Measurements from ENCODE around the gene RREB1.

Gene RREB1, protein sequence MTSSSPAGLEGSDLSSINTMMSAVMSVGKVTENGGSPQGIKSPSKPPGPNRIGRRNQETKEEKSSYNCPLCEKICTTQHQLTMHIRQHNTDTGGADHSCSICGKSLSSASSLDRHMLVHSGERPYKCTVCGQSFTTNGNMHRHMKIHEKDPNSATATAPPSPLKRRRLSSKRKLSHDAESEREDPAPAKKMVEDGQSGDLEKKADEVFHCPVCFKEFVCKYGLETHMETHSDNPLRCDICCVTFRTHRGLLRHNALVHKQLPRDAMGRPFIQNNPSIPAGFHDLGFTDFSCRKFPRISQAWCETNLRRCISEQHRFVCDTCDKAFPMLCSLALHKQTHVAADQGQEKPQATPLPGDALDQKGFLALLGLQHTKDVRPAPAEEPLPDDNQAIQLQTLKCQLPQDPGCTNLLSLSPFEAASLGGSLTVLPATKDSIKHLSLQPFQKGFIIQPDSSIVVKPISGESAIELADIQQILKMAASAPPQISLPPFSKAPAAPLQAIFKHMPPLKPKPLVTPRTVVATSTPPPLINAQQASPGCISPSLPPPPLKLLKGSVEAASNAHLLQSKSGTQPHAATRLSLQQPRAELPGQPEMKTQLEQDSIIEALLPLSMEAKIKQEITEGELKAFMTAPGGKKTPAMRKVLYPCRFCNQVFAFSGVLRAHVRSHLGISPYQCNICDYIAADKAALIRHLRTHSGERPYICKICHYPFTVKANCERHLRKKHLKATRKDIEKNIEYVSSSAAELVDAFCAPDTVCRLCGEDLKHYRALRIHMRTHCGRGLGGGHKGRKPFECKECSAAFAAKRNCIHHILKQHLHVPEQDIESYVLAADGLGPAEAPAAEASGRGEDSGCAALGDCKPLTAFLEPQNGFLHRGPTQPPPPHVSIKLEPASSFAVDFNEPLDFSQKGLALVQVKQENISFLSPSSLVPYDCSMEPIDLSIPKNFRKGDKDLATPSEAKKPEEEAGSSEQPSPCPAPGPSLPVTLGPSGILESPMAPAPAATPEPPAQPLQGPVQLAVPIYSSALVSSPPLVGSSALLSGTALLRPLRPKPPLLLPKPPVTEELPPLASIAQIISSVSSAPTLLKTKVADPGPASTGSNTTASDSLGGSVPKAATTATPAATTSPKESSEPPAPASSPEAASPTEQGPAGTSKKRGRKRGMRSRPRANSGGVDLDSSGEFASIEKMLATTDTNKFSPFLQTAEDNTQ (N-terminal part only)

DNA sequence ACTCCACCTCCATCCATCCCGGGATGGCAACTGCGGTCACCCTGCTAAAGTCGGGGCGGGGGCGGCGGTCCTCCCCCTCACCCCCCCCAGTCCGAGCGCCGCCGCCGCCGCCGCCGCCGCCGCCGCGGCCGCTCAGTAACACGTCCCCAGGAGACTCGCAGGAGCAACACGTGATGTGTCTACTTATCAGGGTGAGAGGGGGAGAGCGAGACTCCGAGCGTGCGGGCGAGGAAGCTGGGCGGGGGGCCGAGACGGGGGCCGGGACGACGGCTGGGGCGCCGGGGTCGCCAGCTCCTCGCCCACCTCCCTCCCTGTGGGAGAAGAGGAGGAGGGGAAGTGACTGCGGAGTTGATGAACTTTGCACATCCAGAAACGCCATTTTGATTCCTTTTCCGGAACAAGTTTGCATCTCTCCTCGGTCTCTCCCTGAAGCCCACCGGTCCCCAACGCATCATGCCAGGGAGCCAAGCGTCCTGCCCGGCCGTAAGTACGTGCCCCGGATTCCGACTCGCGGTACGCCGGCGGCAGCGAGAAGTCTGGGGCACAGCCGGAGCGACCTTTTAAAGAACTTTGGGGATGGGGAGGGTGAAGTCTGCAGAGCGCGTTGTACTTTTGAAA is at the start of gene RREB1:
RREB1 (plus strand) TSS at position 384 of the 618 bp plus-strand sequence. CDS start 73,951 bp downstream, outside the sequence.
- peak; percentile 71 for DNase-seq

GRCh38 chr6:7058250-7058923 is 49.4 kb upstream of the RREB1 start:
- peak; percentile 97 for DNase-seq

DNA sequence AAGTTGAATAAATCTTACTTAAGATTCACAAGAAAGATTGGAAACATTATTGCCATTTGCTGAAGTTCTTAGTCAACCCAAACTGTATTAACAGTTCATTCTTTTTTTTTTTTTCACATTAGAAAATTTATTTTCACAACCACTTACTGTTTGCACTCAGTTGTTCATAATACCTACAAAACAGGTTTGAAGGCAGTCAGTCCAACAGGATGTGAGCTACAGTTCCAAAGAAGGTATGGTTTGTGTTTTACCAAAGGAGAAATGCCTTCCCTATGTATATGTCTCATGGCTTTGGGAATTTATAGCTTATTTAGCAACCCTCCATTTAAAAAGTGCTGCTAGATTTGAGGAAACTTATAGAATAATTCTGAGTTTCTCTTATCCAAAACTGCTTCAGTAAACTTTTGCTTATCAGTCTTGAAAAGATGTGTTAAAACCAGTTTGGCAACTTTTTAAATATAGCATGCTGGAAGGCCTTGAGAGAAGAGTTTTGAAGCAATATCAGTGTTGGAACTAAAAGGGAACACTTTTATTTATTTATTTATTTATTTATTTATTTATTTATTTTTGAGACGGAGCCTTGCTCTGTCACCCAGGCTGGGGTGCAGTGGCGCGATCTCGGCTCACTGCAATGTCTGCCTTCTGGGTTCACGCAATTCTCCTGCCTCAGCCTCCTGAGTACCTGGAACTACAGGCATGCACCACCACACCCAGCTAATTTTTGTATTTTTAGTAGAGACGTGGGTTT is 46.8 kb upstream of the RREB1 start:
- DNase-seq: no peak

DNA sequence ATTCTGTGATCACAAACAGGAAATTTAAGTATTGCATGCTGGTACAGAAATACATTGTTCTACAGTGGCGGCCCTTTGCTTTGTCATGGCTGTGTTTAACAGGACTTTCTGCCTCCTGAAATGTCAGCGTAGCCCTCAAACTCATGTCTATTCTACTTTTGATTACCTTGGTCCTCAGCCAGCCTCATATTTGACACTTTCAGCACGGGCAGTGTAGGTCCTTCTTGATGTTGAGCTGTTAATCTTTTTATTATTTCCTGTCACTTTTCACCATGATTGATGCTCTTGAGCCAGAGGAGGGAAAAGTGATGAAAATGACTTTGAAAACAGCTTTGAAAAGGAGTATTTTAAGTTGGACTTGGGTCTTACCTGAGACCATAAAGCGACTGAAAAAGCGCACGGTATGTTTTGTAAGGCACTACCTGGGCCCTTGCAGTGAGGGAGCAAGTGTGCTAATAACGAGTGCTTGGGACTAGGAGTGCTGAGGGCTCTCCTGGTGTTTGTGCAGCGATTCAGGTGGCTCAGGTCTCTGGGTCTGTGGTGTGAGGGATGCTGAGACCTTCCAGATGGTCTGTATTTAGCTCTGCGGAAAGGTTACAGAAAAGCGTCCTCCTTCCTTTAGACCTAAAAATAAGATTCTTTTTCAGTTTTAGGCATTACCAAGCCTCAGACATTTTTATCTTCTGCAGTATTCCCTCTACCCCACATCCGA is 45.2 kb upstream of the RREB1 start:
- DNase-seq: no peak

DNA sequence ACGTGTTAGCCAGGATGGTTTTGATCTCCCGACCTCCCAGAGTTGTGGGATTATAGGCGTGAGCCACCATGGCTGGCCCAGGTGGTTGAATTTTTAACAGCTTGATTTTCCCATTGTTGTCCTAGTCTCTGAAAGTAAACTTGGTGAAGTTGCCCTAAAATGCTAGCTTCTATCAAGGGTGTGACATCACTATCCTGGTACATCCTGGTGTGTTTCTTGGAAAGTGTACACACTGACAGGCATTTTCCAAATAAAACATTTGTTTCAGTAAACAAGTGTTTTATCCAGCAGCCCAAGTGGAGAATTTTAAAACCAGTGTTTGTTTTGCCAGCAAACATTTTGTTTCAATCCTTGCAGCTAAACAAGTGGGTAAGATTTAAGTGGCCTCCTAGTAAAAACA is 40.5 kb upstream of the RREB1 start:
- no peak for DNase-seq

DNA sequence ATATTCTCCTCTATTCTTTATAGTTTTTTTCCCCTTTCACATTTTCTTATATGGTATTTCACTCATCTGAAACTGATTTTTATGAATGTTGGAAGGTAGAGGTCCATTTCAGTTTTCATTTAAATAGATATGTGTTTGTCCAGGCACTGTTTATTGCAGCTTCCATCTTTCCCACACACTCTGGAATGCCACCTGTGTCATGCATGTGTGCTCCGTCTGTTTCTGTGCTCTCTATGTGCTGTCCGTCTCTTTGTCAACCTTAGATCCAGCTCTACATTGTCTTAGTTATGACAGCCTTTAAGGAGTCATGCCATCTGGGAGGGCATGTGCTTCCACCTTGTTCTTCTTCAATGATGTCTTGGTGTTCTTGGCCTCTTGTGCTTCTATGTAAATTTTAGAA is 36.4 kb upstream of the RREB1 start:
- DNase-seq: no peak

DNA sequence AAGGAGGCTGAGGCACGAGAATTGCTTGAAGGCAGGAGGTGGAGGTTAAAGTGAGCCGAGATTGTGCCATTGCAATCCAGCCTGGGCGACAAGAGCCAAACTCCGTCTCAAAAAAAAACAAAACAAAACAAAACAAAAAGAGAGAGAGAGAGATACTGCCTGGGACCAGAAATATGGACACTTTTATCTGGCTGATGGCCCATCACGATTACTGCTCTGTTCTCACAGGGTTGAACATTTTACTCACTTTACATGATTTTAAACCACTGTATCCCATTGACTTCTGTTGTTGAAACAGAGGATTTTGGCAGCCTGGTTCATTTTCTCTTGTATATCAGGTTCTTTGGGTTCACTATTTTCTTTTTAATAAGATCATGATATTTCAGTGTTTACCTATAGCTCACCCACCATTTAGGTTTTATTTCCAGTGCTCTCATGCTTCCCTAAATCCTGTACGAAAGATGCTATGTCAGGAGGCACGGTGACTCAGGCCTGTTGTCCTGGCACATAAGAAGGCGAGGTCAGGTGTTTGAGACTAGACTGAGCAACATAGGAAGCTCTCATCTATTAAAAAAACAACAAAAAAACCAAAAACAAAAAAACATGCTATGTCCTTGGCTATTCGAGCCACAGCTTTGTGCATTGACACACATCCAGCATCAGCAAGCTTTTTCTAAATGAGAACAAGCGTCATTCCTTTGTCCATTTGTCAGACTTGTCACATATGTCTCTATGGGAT is 34.5 kb upstream of the RREB1 start:
- no peak for DNase-seq

- DNase-seq: no peak
These were observed 33.8 kb upstream of the RREB1 start for GRCh38 chr6:7073821-7074525.

DNA sequence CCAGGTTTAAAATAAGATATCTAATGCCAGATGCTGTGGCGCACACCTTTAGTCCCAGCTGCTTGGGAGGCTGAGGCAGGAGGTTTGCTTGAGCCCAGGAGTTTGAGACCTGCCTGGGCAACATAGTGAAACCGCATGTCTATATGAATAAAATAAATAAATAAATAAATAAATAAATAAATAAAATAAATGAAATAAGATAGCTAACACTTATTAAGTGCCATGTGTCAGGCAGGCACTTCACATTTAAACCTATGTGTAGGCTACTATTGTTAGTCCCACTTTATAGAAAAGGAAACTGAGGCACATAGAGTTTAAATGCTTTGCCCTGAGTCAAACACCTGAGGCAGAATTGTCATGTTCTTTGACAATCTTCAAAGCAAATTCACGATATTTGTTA is 32.9 kb upstream of the RREB1 start:
- DNase-seq: no peak

GRCh38 chr6:7075341-7076000 is 32.3 kb upstream of the RREB1 start:
- DNase-seq: no peak

- no peak for DNase-seq
These were observed 29.9 kb upstream of the RREB1 start for GRCh38 chr6:7077856-7078255.

- DNase-seq: no peak
These were observed 28.9 kb upstream of the RREB1 start for GRCh38 chr6:7078856-7079255.

- DNase-seq: no peak
These were observed 27.4 kb upstream of the RREB1 start for GRCh38 chr6:7080311-7080710.

GRCh38 chr6:7085911-7086310 is 21.9 kb upstream of the RREB1 start:
- no peak for DNase-seq

- peak; percentile 57 for DNase-seq
These were observed 21.3 kb upstream of the RREB1 start for GRCh38 chr6:7086488-7086887.

GRCh38 chr6:7087066-7087465 is 20.7 kb upstream of the RREB1 start:
- peak; percentile 29 for DNase-seq

GRCh38 chr6:7087491-7087979 is 20.2 kb upstream of the RREB1 start:
- DNase-seq: no peak

DNA sequence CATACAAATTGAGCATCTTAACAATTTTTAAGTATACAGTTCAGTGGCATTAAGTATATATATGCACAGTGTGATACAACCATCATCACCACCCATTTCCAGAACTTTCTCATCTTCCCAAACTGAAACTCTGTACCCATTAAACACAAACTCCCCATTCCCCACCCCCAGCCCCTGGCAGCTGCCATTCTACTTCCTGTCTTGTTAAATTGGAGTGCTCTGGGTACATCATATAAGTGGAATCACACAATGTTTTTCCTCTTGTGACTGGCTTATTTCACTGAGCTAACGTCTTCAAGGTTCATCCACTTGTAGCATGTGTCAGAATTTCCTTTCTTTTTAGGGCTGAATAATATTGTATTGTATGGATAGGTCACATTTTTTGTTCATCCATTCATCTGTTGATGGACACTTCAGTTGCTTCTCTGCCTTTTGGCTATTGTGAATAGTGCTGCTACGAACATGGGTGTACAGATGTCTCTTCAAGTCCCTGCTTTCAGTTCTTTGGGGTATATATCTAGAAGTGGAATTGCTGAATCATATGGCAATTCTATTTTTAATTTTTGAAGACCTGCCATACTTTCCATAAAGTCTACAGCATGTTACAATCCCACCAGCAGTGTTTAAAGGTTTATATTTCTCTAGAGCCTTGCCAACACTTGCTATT is 19.6 kb upstream of the RREB1 start:
- no peak for DNase-seq

All from fibroblast of upper back skin (primary cell).